ENCODE measurements around the gene SIK1. TPM values are rescaled to one million over a fixed set of nuclear protein-coding genes. Genes with fewer than 3 reads are reported as not detected.

SIK1 gene
- total and polyA plus RNA-seq, 8 donors = 3.3 to 187 (median 11.3) TPM

GRCh38 chr21:43367296-43367695, 59.6 kb downstream of the SIK1 start:
- WGBS, 2 donors = 71 to 73% methylated on average over 16 of the region's 16 CpGs
- DNase-seq (peak in 2 of 6 donors; percentile 33 to 54), FAIRE-seq (no peak), ATAC-seq (peak in 1 of 4 donors; percentile 17)
- no peak overlapping the region for H3K4me3 ChIP-seq
- H3K4me1 ChIP-seq = no peaks in the 10 kb centered on the region
- no peaks in the 10 kb centered on the region for H3K27me3 ChIP-seq
- H3K27ac ChIP-seq = no peak overlapping the region
- no peaks in the 10 kb centered on the region for H3K9me3 ChIP-seq
- H3K36me3 ChIP-seq = no peaks in the 10 kb centered on the region
- no peak for TF ChIP-seq CTCF (IDR thresholded peaks at IDR 0.05)
- intact Hi-C loops (cut with DNase I) = no loop called here

- no peak overlapping the region for H3K4me3 ChIP-seq
- intact Hi-C loops (cut with DNase I) = no loop called here
- ATAC-seq = no peak
- no peak for FAIRE-seq
- DNase-seq = peak in 2 of 6 donors; percentile 49 to 57
- TF ChIP-seq CTCF (IDR thresholded peaks at IDR 0.05) = no peak
- no peaks in the 10 kb centered on the region for H3K9me3 ChIP-seq
- no peaks in the 10 kb centered on the region for H3K4me1 ChIP-seq
- H3K27me3 ChIP-seq = no peaks in the 10 kb centered on the region
- H3K36me3 ChIP-seq = no peaks in the 10 kb centered on the region
- no peak overlapping the region for H3K27ac ChIP-seq
- WGBS, 2 donors = 79 to 87% methylated on average over 18 to 19 of the region's 19 CpGs
These were observed 60.3 kb downstream of the SIK1 start for GRCh38 chr21:43366656-43367055.

- no peak for TF ChIP-seq CTCF (IDR thresholded peaks at IDR 0.05)
- Histone ChIP-seq H3K27ac (no peak overlapping the region), H3K27me3 (no peaks in the 10 kb centered on the region), H3K4me1 (no peaks in the 10 kb centered on the region), H3K9me3 (no peaks in the 10 kb centered on the region), H3K4me3 (no peak overlapping the region), H3K36me3 (no peaks in the 10 kb centered on the region)
- DNase-seq (peak in 2 of 6 donors; percentile 34 to 55), ATAC-seq (no peak), FAIRE-seq (no peak)
- WGBS, 2 donors = 73 to 86% methylated on average over 20 of the region's 20 CpGs
- intact Hi-C loops (cut with DNase I) = no loop called here
These were observed 61.1 kb downstream of the SIK1 start for GRCh38 chr21:43365611-43366426.

GRCh38 chr21:43364851-43365424, 62.0 kb downstream of the SIK1 start:
- no peaks in the 10 kb centered on the region for H3K4me1 ChIP-seq
- no peak for FAIRE-seq
- H3K4me3 ChIP-seq = no peak overlapping the region
- H3K36me3 ChIP-seq = no peaks in the 10 kb centered on the region
- H3K27me3 ChIP-seq = no peaks in the 10 kb centered on the region
- no peak for TF ChIP-seq CTCF (IDR thresholded peaks at IDR 0.05)
- ATAC-seq = no peak
- H3K27ac ChIP-seq = no peak overlapping the region
- H3K9me3 ChIP-seq = no peaks in the 10 kb centered on the region
- peak in 2 of 6 donors; percentile 50 to 58 for DNase-seq
- intact Hi-C loops (cut with DNase I) = no loop called here
- WGBS, 2 donors = 76 to 81% methylated on average over 18 of the region's 18 CpGs

Other genes with a start within 250 kb of the SIK1 start
- gene HSF2BP, start 232.4 kb upstream of the SIK1 start, total RNA-seq = under 1 TPM; 0.14 to 0.32 (median 0.24) TPM
- under 1 TPM; 0.11 to 0.14 TPM for gene HSF2BP, start 232.4 kb upstream of the SIK1 start, polyA plus RNA-seq
- 10 to 100 TPM in 3 of 6 donors, 1 to 10 TPM in 3; 7.2 to 13.3 (median 9.7) TPM for gene RRP1B, start 232.4 kb upstream of the SIK1 start, total RNA-seq
- 1 to 10 TPM; 4.4 to 5.4 TPM for gene RRP1B, start 232.4 kb upstream of the SIK1 start, polyA plus RNA-seq